ENCODE results near the gene GPR35. TPM values are rescaled to one million over a fixed set of nuclear protein-coding genes. Genes with fewer than 3 reads are reported as not detected.

Gene GPR35
- total and polyA plus RNA-seq, 2 donors (not counting 3 experiments of a cell fraction or from before 2014, with no cell fraction given) = 0.18 to 0.33 TPM

DNA sequence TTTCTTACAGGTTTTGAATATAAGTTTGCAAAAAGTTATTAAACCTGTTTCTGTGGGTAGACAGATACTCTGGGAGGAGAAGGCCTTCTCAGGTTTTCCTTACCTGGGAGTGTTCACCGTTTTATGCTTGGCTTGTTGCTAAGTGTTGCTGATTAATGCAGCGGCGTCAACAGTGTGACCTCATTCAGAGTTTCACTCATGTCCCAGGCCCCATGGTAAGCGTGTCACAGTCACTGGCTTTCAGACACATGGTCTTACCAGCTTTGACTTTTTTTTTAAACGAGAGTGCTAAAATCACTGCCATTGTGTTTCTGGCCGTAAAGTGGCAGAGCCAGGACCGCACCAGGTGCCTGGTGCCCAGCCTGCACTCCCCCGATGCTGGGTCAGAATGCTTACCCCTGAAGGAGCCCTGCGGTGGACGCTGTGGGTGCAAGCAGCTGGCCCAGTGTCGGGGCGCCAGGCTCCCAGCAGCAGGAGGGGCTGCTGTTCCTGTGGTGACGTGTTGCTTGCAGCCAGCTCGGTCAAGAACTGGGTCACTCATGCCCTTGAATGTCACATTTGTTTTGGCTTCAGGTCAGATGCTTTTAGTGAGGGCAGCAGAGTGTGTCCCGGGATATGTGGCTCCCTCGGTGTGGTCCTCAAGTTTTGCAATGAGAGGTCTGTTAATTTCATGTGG is 35.3 kb upstream of the GPR35 start:
- Histone ChIP-seq H3K9ac (replicated peaks; ENCODE audit: extremely low read depth, insufficient read depth, low read length) (no peak overlapping the region), H3K9me1 (replicated peaks; ENCODE audit: control insufficient read depth, extremely low read depth, insufficient read depth, low read length) (no peaks in the 10 kb centered on the region), H3K4me3 (replicated peaks in 1 of 3; ENCODE audit: insufficient read depth in 1 of 3, low read depth in 1 of 3, low read length in 3 of 3) (no peak overlapping the region), H3K4me1 (ENCODE audit: control insufficient read depth, extremely low read depth, insufficient read depth, low read length) (peaks cover 17% of the 10 kb centered on the region), H3K27ac (ENCODE audit: insufficient read depth, low read depth, low read length) (no peak overlapping the region), H3K79me2 (ENCODE audit: control insufficient read depth, insufficient read depth, low read length) (peaks cover 47% of the 10 kb centered on the region), H3K9me3 (replicated peaks; ENCODE audit: control insufficient read depth, insufficient read depth, low read length) (no peaks in the 10 kb centered on the region), H3K27me3 (ENCODE audit: control insufficient read depth in 2 of 2, insufficient read depth in 2 of 2, low read length in 2 of 2) (no peaks in the 10 kb centered on the region), H4K20me1 (replicated peaks; ENCODE audit: control insufficient read depth, extremely low read depth, insufficient read depth, low read length) (no peaks in the 10 kb centered on the region), H2AFZ (ENCODE audit: low read depth, low read length) (no peak overlapping the region), H3K36me3 (ENCODE audit: control insufficient read depth in 2 of 2, extremely low read depth in 1 of 2, insufficient read depth in 2 of 2, low read length in 2 of 2) (peaks cover 2 to 22% of the 10 kb centered on the region in 2 experiments), H3K4me2 (ENCODE audit: insufficient read depth, low read length) (no peak overlapping the region)
- no peak for DNase-seq (ENCODE audit: low read depth, low spot score)
- BruUV-seq (replicated peaks) = no TSS peak
- intact Hi-C loops (cut with micrococcal nuclease) = no loop called here
- POLR2A ChIA-PET = no interaction called here
- dilution Hi-C loops (cut with MboI; ENCODE audit: extremely low pct_ligation_motif_present, low sequenced_read_pairs) = no loop called here
- TF ChIP-seq EZH2 (IDR thresholded peaks at IDR 0.05; ENCODE audit: borderline replicate concordance, low read depth, low read length, severe bottlenecking) (no peak), JUN (IDR thresholded peaks at IDR 0.05; ENCODE audit: borderline replicate concordance, insufficient read depth, insufficient read length, low read depth) (no peak), POLR2AphosphoS5 (IDR thresholded peaks at IDR 0.05; ENCODE audit: insufficient read depth, low read depth, low read length) (no peak), MYC (IDR thresholded peaks at IDR 0.05; ENCODE audit: low read depth, low read length) (no peak), FOS (IDR thresholded peaks at IDR 0.05; ENCODE audit: borderline replicate concordance, insufficient read depth, low read length) (no peak), POLR2A (IDR thresholded peaks at IDR 0.05; ENCODE audit: low read depth, low read length) (no peak), GATA2 (IDR thresholded peaks at IDR 0.05; ENCODE audit: insufficient read depth, insufficient read length, low read depth, low read length) (no peak), MAX (IDR thresholded peaks at IDR 0.05; ENCODE audit: insufficient read depth, insufficient read length) (no peak)
- TF ChIP-seq, protein P1, sequence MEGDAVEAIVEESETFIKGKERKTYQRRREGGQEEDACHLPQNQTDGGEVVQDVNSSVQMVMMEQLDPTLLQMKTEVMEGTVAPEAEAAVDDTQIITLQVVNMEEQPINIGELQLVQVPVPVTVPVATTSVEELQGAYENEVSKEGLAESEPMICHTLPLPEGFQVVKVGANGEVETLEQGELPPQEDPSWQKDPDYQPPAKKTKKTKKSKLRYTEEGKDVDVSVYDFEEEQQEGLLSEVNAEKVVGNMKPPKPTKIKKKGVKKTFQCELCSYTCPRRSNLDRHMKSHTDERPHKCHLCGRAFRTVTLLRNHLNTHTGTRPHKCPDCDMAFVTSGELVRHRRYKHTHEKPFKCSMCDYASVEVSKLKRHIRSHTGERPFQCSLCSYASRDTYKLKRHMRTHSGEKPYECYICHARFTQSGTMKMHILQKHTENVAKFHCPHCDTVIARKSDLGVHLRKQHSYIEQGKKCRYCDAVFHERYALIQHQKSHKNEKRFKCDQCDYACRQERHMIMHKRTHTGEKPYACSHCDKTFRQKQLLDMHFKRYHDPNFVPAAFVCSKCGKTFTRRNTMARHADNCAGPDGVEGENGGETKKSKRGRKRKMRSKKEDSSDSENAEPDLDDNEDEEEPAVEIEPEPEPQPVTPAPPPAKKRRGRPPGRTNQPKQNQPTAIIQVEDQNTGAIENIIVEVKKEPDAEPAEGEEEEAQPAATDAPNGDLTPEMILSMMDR (IDR thresholded peaks at IDR 0.05; ENCODE audit: extremely low read depth in 1 of 2, insufficient read depth in 1 of 2, low read depth in 1 of 2, low read length in 2 of 2) = no peak
- no peak for FAIRE-seq
- CTCF ChIA-PET = interaction anchor here (1.2 to 5.3 kb wide), 2 partner anchors 24 to 29 kb away, joined by 4 to 47 read pairs; no protein-coding TSS in a partner anchor

All from endothelial cell of umbilical vein (primary cell).